B cell (primary cell): Measurements from ENCODE around the gene ZNF587. TPM values are rescaled to one million over a fixed set of nuclear protein-coding genes. Genes with fewer than 3 reads are reported as not detected.
"Not testable (repeated sequence)": the region's sequence is repeated elsewhere in the genome, so short reads cannot be mapped to it uniquely, and the experiment has no call there.

Experiments used
- ATAC-seq: fragments of 200-7000 bp; cut with Tn5 transposase; one replicate; pipeline ENCODE4 v1.10.0; 2021; ENCODE audit warnings: low read depth, mild to moderate bottlenecking, moderate number of reproducible peaks, moderate library complexity
- CTCF ChIA-PET: fragments of 350-600 bp; sonication (Branson Sonifier 250); formaldehyde crosslinking; loops from one replicate; lab custom pipeline; 2021; ENCODE audit warnings: antibody characterized with exemption, inconsistent platforms; lab: Charles Lee
- POLR2A ChIA-PET: fragments of 350-600 bp; sonication (Branson Sonifier 250); formaldehyde crosslinking; loops from one replicate; lab custom pipeline; 2021; ENCODE audit warnings: antibody characterized with exemption; lab: Charles Lee
- DNase-seq: peaks from one replicate; pipeline ENCODE4 v3.0.0; 2013
- H2AFZ ChIP-seq: 2 replicates; pipeline ENCODE4 v1.6.1; 2012; ENCODE audit warnings: mild to moderate bottlenecking, low read depth, low read length; ENCODE audit not compliant: insufficient read depth, poor library complexity, severe bottlenecking
- H3K27ac ChIP-seq, 2 donors: 1 replicate in 1 of 2; 2 replicates in 1 of 2; pipeline ENCODE4 v1.5.1; 2012 to 2013; ENCODE audit warnings: low read length in 2 of 2, mild to moderate bottlenecking in 2 of 2, moderate library complexity in 1 of 2
- H3K27me3 ChIP-seq, 4 experiments: fragments of 200-600 bp in 1 of 4; sonication (generic) in 1 of 4; replicated peaks in 1 of 4; 1 replicate in 2 of 4; 2 replicates in 2 of 4; pipeline versions ENCODE4 v1.6.1 to v1.7.0; 2013 to 2016; ENCODE audit warnings: low read length in 3 of 4, mild to moderate bottlenecking in 2 of 4, mixed read lengths in 1 of 4, moderate library complexity in 1 of 4; ENCODE audit not compliant: insufficient read depth in 4 of 4, control insufficient read depth in 3 of 4; ENCODE audit errors: control extremely low read depth in 1 of 4
- H3K36me3 ChIP-seq, 2 experiments: replicated peaks in 1 of 2; 1 replicate in 1 of 2; 2 replicates in 1 of 2; pipeline versions ENCODE4 v1.6.1 to v1.7.1; 2013; ENCODE audit warnings: low read length in 1 of 2; ENCODE audit not compliant: insufficient read depth in 2 of 2, control insufficient read depth in 1 of 2; ENCODE audit errors: control extremely low read depth in 1 of 2, extremely low read depth in 1 of 2
- H3K4me1 ChIP-seq, 2 donors: fragments of 200-600 bp in 1 of 2; sonication (generic) in 1 of 2; 1 replicate in 1 of 2; 2 replicates in 1 of 2; pipeline versions ENCODE4 v1.5.1 to v1.6.1; 2013 to 2017; ENCODE audit warnings: low read length in 2 of 2; ENCODE audit not compliant: control insufficient read depth in 2 of 2, insufficient read depth in 2 of 2
- H3K4me2 ChIP-seq: replicated peaks from 2 replicates; pipeline ENCODE3; 2012; ENCODE audit warnings: mild to moderate bottlenecking, low read depth, low read length; ENCODE audit not compliant: poor library complexity, severe bottlenecking
- H3K4me3 ChIP-seq, 5 experiments: fragments of 200-600 bp in 1 of 5; sonication (generic) in 1 of 5; 1 replicate in 3 of 5; 2 replicates in 2 of 5; pipeline versions ENCODE4 v1.5.1 to v1.7.0; 2011 to 2016; ENCODE audit warnings: low read length in 4 of 5, mild to moderate bottlenecking in 4 of 5, low read depth in 2 of 5, control low read depth in 1 of 5, moderate library complexity in 1 of 5; ENCODE audit not compliant: insufficient read depth in 1 of 5; ENCODE audit errors: control extremely low read depth in 1 of 5, extremely low read depth in 1 of 5
- H3K79me2 ChIP-seq: fragments of 200-600 bp; sonication (generic); one replicate; pipeline ENCODE4 v1.6.0; 2016; ENCODE audit warnings: low read length; ENCODE audit not compliant: control insufficient read depth, insufficient read depth
- H3K9ac ChIP-seq: fragments of 200-600 bp; sonication (generic); 2 replicates; pipeline ENCODE4 v1.6.1; 2017; ENCODE audit warnings: mild to moderate bottlenecking, low read length, moderate library complexity
- H3K9me3 ChIP-seq, 3 donors: one replicate each; pipeline versions ENCODE4 v1.6.1 to v1.7.1; 2013; ENCODE audit warnings: low read length in 2 of 3; ENCODE audit not compliant: control insufficient read depth in 2 of 3, insufficient read depth in 1 of 3; ENCODE audit errors: control extremely low read depth in 1 of 3
- H4K20me1 ChIP-seq: 2 replicates; pipeline ENCODE4 v1.6.0; 2012; ENCODE audit warnings: mild to moderate bottlenecking, low read length; ENCODE audit not compliant: insufficient read depth, control insufficient read depth, poor library complexity, severe bottlenecking
- H3K27ac Mint-ChIP-seq: one replicate; pipeline ENCODE4 v1.8.0; 2021; ENCODE audit warnings: mixed read lengths
- H3K27me3 Mint-ChIP-seq: one replicate; pipeline ENCODE4 v1.8.0; 2021; ENCODE audit warnings: mixed read lengths
- H3K4me1 Mint-ChIP-seq: one replicate; pipeline ENCODE4 v1.8.0; 2021; ENCODE audit warnings: mixed read lengths
- H3K4me3 Mint-ChIP-seq: one replicate; pipeline ENCODE4 v1.8.0; 2021; ENCODE audit warnings: mixed read lengths
- H3K9me3 Mint-ChIP-seq: one replicate; pipeline ENCODE4 v1.8.0; 2022; ENCODE audit warnings: mixed read lengths; ENCODE audit not compliant: insufficient read depth
- WGBS: methylation state at CpG from one replicate; pipeline ENCODE4 v1.1.5; 2013; ENCODE audit warnings: missing lambda C conversion rate; ENCODE audit not compliant: insufficient coverage; 5-methylcytosine and 5-hydroxymethylcytosine counted together
- intact Hi-C: fragments of 100-400 bp; cut with micrococcal nuclease; formaldehyde crosslinking; loops from one replicate; pipeline ENCODE4 v1.10.0; 2022
- polyA plus RNA-seq: library from polyadenylated mRNA; depleted of rRNA; stranded (reverse); fragments of >200 nt; gene quantifications from 2 replicates; pipeline ENCODE4 v1.2.3, GENCODE V29; 2012
- total RNA-seq, 2 donors: library from RNA; stranded (reverse); fragments of 120-200 nt in 1 of 2; gene quantifications; 1 replicate in 1 of 2; 2 replicates in 1 of 2; pipeline versions ENCODE4 v1.2.3 to v1.2.4, GENCODE V29; 2013 to 2022

ZNF587 gene
- total and polyA plus RNA-seq, 2 donors (not counting 1 experiment from before 2014, with no cell fraction given): 16.6 to 72.9 TPM

DNA sequence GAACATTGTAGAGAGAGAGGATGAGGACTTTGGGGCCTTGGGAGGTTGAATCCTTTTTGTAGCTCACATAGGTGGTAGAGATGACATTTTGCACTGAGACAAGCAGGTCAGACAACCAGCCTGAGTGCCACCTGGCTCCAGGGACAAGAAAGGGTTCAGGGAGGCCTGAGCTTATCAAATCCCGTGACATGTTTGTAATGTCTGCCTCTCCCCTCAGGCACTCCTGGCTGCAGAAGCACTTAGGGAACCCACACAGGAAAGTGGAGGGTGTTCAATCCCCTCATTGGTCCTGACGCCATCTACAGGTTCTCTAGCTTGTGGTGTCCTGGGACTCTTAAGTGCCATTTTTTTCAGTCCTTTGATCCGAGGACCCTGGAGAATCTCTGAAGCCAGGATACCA, 28.6 kb upstream of the ZNF587 start:
- H3K9me3 Mint-ChIP-seq, H3K27ac ChIP-seq, H3K27me3 ChIP-seq, ATAC-seq, POLR2A ChIA-PET, H3K36me3 ChIP-seq, H3K9ac ChIP-seq, DNase-seq, H4K20me1 ChIP-seq, H3K27me3 Mint-ChIP-seq, H2AFZ ChIP-seq, H3K9me3 ChIP-seq, H3K4me3 ChIP-seq, intact Hi-C loops: not testable (repeated sequence)
- Mint-ChIP-seq H3K4me1 (peaks cover 49% of the 10 kb centered on the region), H3K4me3 (peak overlapping the region; percentile 94), H3K27ac (peak overlapping the region; percentile 97)
- H3K4me2 ChIP-seq: peak overlapping the region; percentile 84
- H3K79me2 ChIP-seq: peaks cover 61% of the 10 kb centered on the region
- 100% methylated on average over 1 of the region's 3 CpGs for WGBS
- CTCF ChIA-PET: interaction anchor here (1.1 kb wide), 1 partner anchor 12 kb away, joined by 3 read pairs; no protein-coding TSS in a partner anchor
- peaks cover 9 to 10% of the 10 kb centered on the region in 2 donors for H3K4me1 ChIP-seq

GRCh38 chr19:57821501-57821900, 28.2 kb upstream of the ZNF587 start:
- Histone ChIP-seq H3K79me2 (peaks cover 64% of the 10 kb centered on the region), H3K4me1 (peaks cover 9 to 10% of the 10 kb centered on the region in 2 donors)
- H3K9ac ChIP-seq, H3K4me2 ChIP-seq, H3K4me3 ChIP-seq, intact Hi-C loops, DNase-seq, POLR2A ChIA-PET, H3K27ac ChIP-seq, H3K36me3 ChIP-seq, H4K20me1 ChIP-seq, H3K9me3 Mint-ChIP-seq, H3K27ac Mint-ChIP-seq, H3K9me3 ChIP-seq, H3K27me3 ChIP-seq, ATAC-seq, H2AFZ ChIP-seq, H3K27me3 Mint-ChIP-seq: not testable (repeated sequence)
- Mint-ChIP-seq H3K4me1 (peaks cover 49% of the 10 kb centered on the region), H3K4me3 (peak overlapping the region; percentile 10)
- CTCF ChIA-PET: interaction anchor here (1.1 kb wide), 1 partner anchor 13 kb away, joined by 3 read pairs; no protein-coding TSS in a partner anchor
- 100% methylated on average over 2 of the region's 3 CpGs for WGBS

DNA sequence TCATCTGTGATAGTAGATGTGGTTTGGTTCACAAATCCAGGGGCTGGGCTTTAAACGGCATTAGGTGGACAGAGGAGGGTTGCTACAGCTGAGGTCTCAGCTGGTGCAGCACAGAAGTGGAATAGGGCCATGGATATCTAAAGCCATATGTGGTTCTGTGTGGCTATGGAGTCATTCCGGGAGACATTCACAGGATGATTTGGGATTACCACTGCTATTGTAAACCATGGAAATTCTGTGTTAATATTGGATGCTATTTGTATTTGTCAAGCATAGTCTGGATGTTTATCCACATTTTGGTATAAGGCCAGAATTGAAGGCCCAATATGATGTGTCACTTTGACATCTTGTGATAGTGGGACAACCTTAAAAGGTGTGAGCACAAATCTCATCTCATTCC, 26.5 kb upstream of the ZNF587 start:
- intact Hi-C loops: not testable (repeated sequence)
- peaks cover 60% of the 10 kb centered on the region for H3K79me2 ChIP-seq

DNA sequence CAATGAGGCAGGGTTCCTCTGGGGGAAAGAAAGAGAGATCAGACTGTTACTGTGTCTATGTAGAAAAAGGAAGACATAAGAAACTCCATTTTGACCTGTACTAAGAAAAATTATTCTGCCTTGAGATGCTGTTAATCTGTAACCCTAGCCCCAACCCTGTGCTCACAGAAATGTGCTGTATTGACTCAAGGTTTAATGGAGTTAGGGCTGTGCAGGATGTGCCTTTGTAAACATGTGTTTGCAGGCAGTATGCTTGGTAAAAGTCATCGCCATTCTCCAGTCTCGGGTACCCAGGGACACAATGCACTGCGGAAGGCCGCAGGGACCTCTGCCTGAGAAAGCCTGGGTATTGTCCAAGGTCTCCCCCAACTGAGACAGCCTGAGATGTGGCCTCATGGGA, 26.1 kb upstream of the ZNF587 start:
- H3K4me2 ChIP-seq, POLR2A ChIA-PET, H3K4me3 Mint-ChIP-seq, DNase-seq, H3K27me3 Mint-ChIP-seq, H3K27me3 ChIP-seq, CTCF ChIA-PET, H4K20me1 ChIP-seq, ATAC-seq, H3K9me3 ChIP-seq, H3K9ac ChIP-seq, H3K27ac ChIP-seq, H3K36me3 ChIP-seq, H2AFZ ChIP-seq, intact Hi-C loops, H3K4me3 ChIP-seq, H3K27ac Mint-ChIP-seq, H3K9me3 Mint-ChIP-seq: not testable (repeated sequence)
- H3K79me2 ChIP-seq: peaks cover 60% of the 10 kb centered on the region
- H3K4me1 Mint-ChIP-seq: peaks cover 46% of the 10 kb centered on the region
- WGBS: 93% methylated on average over 2 of the region's 4 CpGs
- peaks cover 9 to 10% of the 10 kb centered on the region in 2 donors for H3K4me1 ChIP-seq

More for the DNA sequence above, 26.5 kb upstream of the ZNF587 start:
- CTCF ChIA-PET, H3K4me3 ChIP-seq, H3K9me3 Mint-ChIP-seq, ATAC-seq, H3K27ac ChIP-seq, H3K4me2 ChIP-seq, H4K20me1 ChIP-seq, H2AFZ ChIP-seq, H3K36me3 ChIP-seq, H3K27me3 Mint-ChIP-seq, H3K9me3 ChIP-seq, DNase-seq, POLR2A ChIA-PET, H3K27me3 ChIP-seq, H3K4me3 Mint-ChIP-seq, H3K9ac ChIP-seq: not testable (repeated sequence)
- 100% methylated on average over 1 of the region's 2 CpGs for WGBS
- Mint-ChIP-seq H3K4me1 (peaks cover 49% of the 10 kb centered on the region), H3K27ac (peak overlapping the region; percentile 46)
- H3K4me1 ChIP-seq: peaks cover 9 to 10% of the 10 kb centered on the region in 2 donors
